DND-41 (cell line): ENCODE measurements around the gene KDM1B.

Experiments used
- ATAC-seq: fragments of 200-7000 bp; cut with Tn5 transposase; 3 replicates; pipeline ENCODE4 v1.9.1; 2021; ENCODE audit warnings: low read depth; ENCODE audit not compliant: insufficient read depth
- DNase-seq: peaks from one replicate; pipeline ENCODE4 v3.0.0-alpha.2; 2020
- H2AFZ ChIP-seq: 2 replicates; pipeline ENCODE4 v1.6.0; 2012; ENCODE audit warnings: low read depth, low read length
- H3K27ac ChIP-seq: 2 replicates; pipeline ENCODE4 v1.5.1; 2012; ENCODE audit warnings: low read length, inconsistent platforms
- H3K27me3 ChIP-seq: fragments of 200-600 bp; sonication (generic); 2 replicates; pipeline ENCODE4 v1.6.0; 2012; ENCODE audit warnings: low read length, mild to moderate bottlenecking, inconsistent platforms; ENCODE audit not compliant: insufficient read depth, poor library complexity
- H3K36me3 ChIP-seq: 2 replicates; pipeline ENCODE4 v1.5.1; 2012; ENCODE audit warnings: low read length, inconsistent platforms; ENCODE audit not compliant: insufficient read depth
- H3K4me1 ChIP-seq: 2 replicates; pipeline ENCODE4 v1.5.1; 2012; ENCODE audit warnings: mild to moderate bottlenecking, low read length; ENCODE audit not compliant: insufficient read depth
- H3K4me2 ChIP-seq: 2 replicates; pipeline ENCODE4 v1.6.0; 2012; ENCODE audit warnings: mild to moderate bottlenecking, moderate library complexity, low read length, inconsistent platforms; ENCODE audit not compliant: insufficient read depth
- H3K4me3 ChIP-seq, 2 experiments: fragments of 200-600 bp in 1 of 2; shearing (Covaris generic) in 1 of 2; 2 replicates each; pipeline ENCODE4 v1.5.1; 2012 to 2016; ENCODE audit warnings: inconsistent platforms in 2 of 2, low read length in 2 of 2, mild to moderate bottlenecking in 2 of 2, low read depth in 1 of 2, moderate library complexity in 1 of 2
- H3K79me2 ChIP-seq: 2 replicates; pipeline ENCODE4 v1.6.0; 2012; ENCODE audit warnings: low read length, inconsistent platforms; ENCODE audit not compliant: insufficient read depth
- H3K9ac ChIP-seq: 2 replicates; pipeline ENCODE4 v1.6.0; 2012; ENCODE audit warnings: low read depth, mild to moderate bottlenecking, inconsistent platforms, low read length, moderate library complexity
- H3K9me3 ChIP-seq: 2 replicates; pipeline ENCODE4 v1.5.1; 2012; ENCODE audit warnings: low read length, moderate library complexity, mild to moderate bottlenecking, inconsistent platforms; ENCODE audit not compliant: insufficient read depth, severe bottlenecking
- H4K20me1 ChIP-seq: 2 replicates; pipeline ENCODE4 v1.6.0; 2012; ENCODE audit warnings: low read length; ENCODE audit not compliant: insufficient read depth
- CTCF ChIP-seq: IDR thresholded peaks from 2 replicates; pipeline ENCODE4 v1.5.1; 2012; ENCODE audit warnings: borderline replicate concordance, low read length, moderate library complexity, mild to moderate bottlenecking; ENCODE audit not compliant: poor library complexity, severe bottlenecking; ENCODE audit errors: extremely low read depth
- EZH2 ChIP-seq: IDR thresholded peaks from 3 replicates; pipeline ENCODE4 v1.6.1; 2012; ENCODE audit warnings: borderline replicate concordance, low read depth, mild to moderate bottlenecking, moderate library complexity, low read length, inconsistent platforms; ENCODE audit not compliant: severe bottlenecking

The KDM1B gene

GRCh38 chr6:18121580-18122127, 33.6 kb upstream of the KDM1B start:
- Histone ChIP-seq H3K9me3 (no peaks in the 10 kb centered on the region), H3K27ac (no peak overlapping the region), H3K4me2 (no peak overlapping the region), H3K9ac (no peak overlapping the region), H3K27me3 (no peaks in the 10 kb centered on the region), H2AFZ (no peak overlapping the region), H4K20me1 (no peaks in the 10 kb centered on the region), H3K36me3 (no peaks in the 10 kb centered on the region), H3K79me2 (no peaks in the 10 kb centered on the region), H3K4me3 (no peak overlapping the region), H3K4me1 (no peaks in the 10 kb centered on the region)
- TF ChIP-seq EZH2 (no peak), CTCF (peak; percentile 26)
- ATAC-seq (no peak), DNase-seq (peak; percentile 4)

- H3K27ac ChIP-seq = no peak within 1 kb of the TSS
- H3K4me1 ChIP-seq = no peaks in the 10 kb centered on the region
- H3K36me3 ChIP-seq = no peaks in the 10 kb centered on the region
- DNase-seq (no peak), ATAC-seq (no peak)
- H3K4me2 ChIP-seq = no peak within 1 kb of the TSS
- TF ChIP-seq EZH2 (no peak), CTCF (peak; percentile 26)
- no peaks in the 10 kb centered on the region for H4K20me1 ChIP-seq
- no peak within 1 kb of the TSS for H3K9ac ChIP-seq
- H3K4me3 ChIP-seq = no peak within 1 kb of the TSS
- H3K79me2 ChIP-seq = no peaks in the 10 kb centered on the region
- no peaks in the 10 kb centered on the region for H3K27me3 ChIP-seq
- no peaks in the 10 kb centered on the region for H3K9me3 ChIP-seq
- H2AFZ ChIP-seq = no peak within 1 kb of the TSS
These were observed 32.8 kb upstream of the KDM1B start, which contains the start of gene NHLRC1 for GRCh38 chr6:18122128-18123093. TSS of gene NHLRC1 (minus strand) at chr6:18122677. CDS start at chr6:18122606, 71 bp downstream.

- Histone ChIP-seq H3K9me3 (no peaks in the 10 kb centered on the region), H3K9ac (no peak overlapping the region), H3K4me3 (no peak overlapping the region), H3K4me2 (no peak overlapping the region), H3K79me2 (no peaks in the 10 kb centered on the region), H3K36me3 (no peaks in the 10 kb centered on the region), H4K20me1 (no peaks in the 10 kb centered on the region), H3K27ac (no peak overlapping the region), H2AFZ (no peak overlapping the region), H3K4me1 (no peaks in the 10 kb centered on the region), H3K27me3 (no peaks in the 10 kb centered on the region)
- ATAC-seq (no peak), DNase-seq (no peak)
- TF ChIP-seq CTCF = no peak
- TF ChIP-seq EZH2 = no peak
These were observed 29.1 kb upstream of the KDM1B start for GRCh38 chr6:18126121-18126520.
